Lower leg skin (tissue), 4 donors: ENCODE results near the gene PLPPR3. TPM values are rescaled to one million over a fixed set of nuclear protein-coding genes. Genes with fewer than 3 reads are reported as not detected.

Source experiments
- DNase-seq, 2 donors: peaks; one replicate each; pipeline ENCODE4 v3.0.0-alpha.2; 2019; ENCODE audit warnings: low spot score in 2 of 2
- H3K4me3 ChIP-seq: fragments of 200-600 bp; sonication (generic); 2 replicates; pipeline ENCODE4 v1.5.1; 2017; ENCODE audit warnings: mild to moderate bottlenecking, low read depth; ENCODE audit not compliant: poor library complexity, severe bottlenecking
- POLR2A ChIP-seq, 2 donors: fragments of 450-650 bp; IDR thresholded peaks; one replicate each; pipeline ENCODE4 v1.6.1; 2016 to 2017; ENCODE audit warnings: antibody characterized with exemption in 2 of 2, mild to moderate bottlenecking in 1 of 2, moderate library complexity in 1 of 2
- WGBS, 2 donors: methylation state at CpG; one replicate each; pipeline ENCODE4 v1.1.5; 2018; 5-methylcytosine and 5-hydroxymethylcytosine counted together
- intact Hi-C: fragments of 100-400 bp; cut with DNase I; formaldehyde crosslinking; loops from one replicate; pipeline ENCODE4 v1.15.0; 2023; ENCODE audit warnings: low total_unique reads
- total RNA-seq, 4 donors: library from RNA; depleted of rRNA; stranded (reverse); fragments of >200 nt; gene quantifications; one replicate each; pipeline ENCODE4 v1.1.0, GENCODE V29; 2016
- TF ChIP-seq, protein P1 (sequence below), 3 donors: fragments of 450-650 bp; IDR thresholded peaks; one replicate each; pipeline ENCODE4 v1.5.1; 2016; ENCODE audit warnings: antibody characterized with exemption in 3 of 3, mild to moderate bottlenecking in 3 of 3, moderate library complexity in 2 of 3

Gene PLPPR3, protein sequence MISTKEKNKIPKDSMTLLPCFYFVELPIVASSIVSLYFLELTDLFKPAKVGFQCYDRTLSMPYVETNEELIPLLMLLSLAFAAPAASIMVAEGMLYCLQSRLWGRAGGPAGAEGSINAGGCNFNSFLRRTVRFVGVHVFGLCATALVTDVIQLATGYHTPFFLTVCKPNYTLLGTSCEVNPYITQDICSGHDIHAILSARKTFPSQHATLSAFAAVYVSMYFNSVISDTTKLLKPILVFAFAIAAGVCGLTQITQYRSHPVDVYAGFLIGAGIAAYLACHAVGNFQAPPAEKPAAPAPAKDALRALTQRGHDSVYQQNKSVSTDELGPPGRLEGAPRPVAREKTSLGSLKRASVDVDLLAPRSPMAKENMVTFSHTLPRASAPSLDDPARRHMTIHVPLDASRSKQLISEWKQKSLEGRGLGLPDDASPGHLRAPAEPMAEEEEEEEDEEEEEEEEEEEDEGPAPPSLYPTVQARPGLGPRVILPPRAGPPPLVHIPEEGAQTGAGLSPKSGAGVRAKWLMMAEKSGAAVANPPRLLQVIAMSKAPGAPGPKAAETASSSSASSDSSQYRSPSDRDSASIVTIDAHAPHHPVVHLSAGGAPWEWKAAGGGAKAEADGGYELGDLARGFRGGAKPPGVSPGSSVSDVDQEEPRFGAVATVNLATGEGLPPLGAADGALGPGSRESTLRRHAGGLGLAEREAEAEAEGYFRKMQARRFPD
- total RNA-seq: not detected

DNA sequence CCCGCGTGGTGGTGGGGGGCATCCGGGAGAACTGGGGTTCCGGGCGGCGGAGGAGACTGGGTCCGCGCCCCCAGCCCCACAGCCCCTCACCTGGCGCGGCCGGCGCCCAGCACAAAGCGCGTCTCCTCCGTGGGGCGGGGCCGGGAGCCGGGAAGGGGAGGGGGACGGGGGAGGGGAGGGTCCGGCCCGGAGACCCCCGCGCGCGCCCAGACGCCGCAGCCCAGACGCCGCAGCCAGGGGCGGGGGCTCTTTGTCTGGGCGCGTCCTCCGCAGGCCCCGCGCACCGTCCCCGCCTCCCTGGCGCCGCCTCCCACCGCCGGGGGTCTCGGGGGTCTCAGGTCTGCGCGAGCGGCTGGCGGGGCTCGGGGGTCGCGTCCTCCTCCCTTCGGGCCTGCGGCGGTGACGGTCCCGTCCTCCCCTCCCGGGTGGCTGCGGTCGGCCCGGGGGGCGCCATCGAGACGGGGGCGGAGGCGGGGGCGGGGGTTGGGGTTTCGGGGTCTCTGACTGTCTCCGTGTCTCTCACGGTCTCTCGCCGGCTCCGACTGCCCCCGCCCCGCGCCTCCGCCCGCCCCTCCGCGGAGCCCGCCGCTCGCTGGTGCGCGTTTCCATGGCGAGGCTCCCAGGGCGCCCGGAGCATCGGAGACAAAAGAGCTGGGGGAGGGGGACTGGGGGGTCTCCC lies at the start of gene PLPPR3:
PLPPR3 (minus strand) TSS at position 131 of the 679 bp plus-strand sequence. CDS start 396 bp downstream, outside the sequence.
- no peak for DNase-seq

DNA sequence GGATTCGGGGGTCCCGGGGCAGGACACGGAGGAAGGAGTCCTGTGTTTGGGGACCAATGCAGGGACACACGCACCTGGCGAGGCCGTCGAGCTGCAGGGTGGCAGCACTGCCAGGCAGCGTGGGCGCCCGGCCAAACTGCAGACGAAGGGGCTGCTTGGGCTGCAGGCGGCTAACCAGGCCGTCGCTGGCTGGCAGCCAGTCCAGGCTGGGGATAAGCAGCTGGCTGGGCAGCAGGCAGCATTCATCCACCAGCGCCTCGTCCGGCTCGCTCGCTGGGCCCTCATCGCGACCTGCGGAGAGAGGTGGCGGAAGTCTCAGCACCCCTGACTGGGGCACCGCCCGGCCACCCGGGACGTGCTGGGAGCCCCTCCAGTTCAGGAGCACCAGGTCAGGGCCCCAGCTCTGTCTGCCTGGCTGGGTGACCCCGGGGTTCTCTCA lies 49.2 kb upstream of the PLPPR3 start:
- 79 to 89% methylated on average over 12 to 18 of the region's 28 CpGs for WGBS, 2 donors
- DNase-seq: no peak
- H3K4me3 ChIP-seq: no peak overlapping the region
- intact Hi-C loops: no loop called here
- TF ChIP-seq, protein P1, sequence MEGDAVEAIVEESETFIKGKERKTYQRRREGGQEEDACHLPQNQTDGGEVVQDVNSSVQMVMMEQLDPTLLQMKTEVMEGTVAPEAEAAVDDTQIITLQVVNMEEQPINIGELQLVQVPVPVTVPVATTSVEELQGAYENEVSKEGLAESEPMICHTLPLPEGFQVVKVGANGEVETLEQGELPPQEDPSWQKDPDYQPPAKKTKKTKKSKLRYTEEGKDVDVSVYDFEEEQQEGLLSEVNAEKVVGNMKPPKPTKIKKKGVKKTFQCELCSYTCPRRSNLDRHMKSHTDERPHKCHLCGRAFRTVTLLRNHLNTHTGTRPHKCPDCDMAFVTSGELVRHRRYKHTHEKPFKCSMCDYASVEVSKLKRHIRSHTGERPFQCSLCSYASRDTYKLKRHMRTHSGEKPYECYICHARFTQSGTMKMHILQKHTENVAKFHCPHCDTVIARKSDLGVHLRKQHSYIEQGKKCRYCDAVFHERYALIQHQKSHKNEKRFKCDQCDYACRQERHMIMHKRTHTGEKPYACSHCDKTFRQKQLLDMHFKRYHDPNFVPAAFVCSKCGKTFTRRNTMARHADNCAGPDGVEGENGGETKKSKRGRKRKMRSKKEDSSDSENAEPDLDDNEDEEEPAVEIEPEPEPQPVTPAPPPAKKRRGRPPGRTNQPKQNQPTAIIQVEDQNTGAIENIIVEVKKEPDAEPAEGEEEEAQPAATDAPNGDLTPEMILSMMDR (IDR thresholded peaks at IDR 0.05): no peak
- no peak for TF ChIP-seq POLR2A (IDR thresholded peaks at IDR 0.05)

More for the DNA sequence above, at the start of gene PLPPR3:
- TF ChIP-seq, protein P1 (IDR thresholded peaks at IDR 0.05): no peak
- TF ChIP-seq POLR2A (IDR thresholded peaks at IDR 0.05): no peak
- intact Hi-C loops: no loop called here
- 4% methylated on average over 13 to 19 of the region's 86 CpGs for WGBS, 2 donors
- peak within 1 kb of the TSS; percentile 21 for H3K4me3 ChIP-seq

DNA sequence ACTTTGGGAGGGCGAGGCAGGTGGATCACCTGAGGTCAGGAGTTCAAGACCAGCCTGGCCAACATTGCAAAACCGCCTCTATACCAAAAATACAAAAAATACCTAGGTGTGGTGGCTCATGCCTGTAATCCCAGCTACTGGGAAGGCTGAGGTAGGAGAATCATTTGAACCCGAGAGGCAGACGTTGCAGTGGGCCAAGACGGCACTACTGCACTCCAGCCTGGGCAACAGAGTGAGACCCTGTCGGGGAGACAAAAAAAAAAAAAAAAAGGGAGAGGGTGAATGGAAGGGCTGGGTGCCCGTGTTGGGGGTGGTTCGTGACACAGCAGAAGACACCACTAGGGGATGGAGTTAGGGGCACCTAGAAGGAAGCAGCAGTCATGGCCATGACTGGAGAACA lies 48.6 kb upstream of the PLPPR3 start:
- WGBS, 2 donors: 88 to 91% methylated on average over 8 of the region's 8 CpGs
- DNase-seq: no peak
- H3K4me3 ChIP-seq: no peak overlapping the region
- TF ChIP-seq POLR2A (IDR thresholded peaks at IDR 0.05): no peak
- intact Hi-C loops: no loop called here

DNA sequence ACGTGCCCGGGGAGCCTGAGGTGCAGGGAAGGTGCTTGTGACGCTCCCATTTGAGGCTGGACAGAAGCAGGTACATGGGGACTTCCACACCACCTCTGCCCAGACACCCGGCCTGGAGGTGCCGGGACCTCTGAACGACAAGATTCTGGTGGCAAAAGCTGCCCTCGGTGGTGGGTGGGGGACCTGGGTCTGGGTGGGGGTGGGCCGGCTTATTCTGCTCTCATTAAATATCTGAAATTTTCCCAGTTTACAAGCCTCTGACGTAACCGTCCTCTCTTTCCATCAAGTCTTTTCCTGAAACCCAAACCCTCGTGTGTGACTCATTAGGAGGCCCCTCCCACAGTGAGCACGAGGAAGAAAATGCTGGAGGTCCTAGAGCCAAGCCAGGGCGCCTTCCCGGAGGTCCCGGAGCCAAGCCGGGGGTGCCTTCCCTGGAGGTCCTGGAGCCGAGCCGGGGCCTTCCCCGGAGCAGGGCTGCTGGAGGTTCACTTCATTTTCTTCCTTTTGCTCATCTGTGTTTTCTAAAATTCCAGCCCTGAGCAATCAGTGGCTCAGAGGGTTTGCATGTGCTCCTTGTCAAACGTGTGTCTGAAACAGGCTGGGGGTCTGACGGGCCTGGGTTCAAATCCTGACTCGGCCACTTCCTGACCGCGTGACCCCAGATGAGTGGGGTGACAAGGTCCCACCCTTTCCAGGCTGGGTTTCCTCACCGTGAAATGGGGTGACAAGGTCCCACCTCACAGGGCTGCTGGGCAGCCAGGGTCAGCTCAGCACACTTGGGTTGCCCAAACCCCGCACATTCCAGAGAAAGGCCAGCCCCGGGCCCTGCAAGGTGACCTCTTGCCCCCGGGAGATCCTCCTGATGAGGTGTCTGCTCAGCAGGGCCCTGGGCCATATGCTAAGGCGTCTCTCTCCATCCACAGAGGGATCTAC lies 47.8 kb upstream of the PLPPR3 start:
- WGBS, 2 donors: 43 to 47% methylated on average over 29 of the region's 29 CpGs
- intact Hi-C loops: no loop called here
- DNase-seq: peak; percentile 75 to 95

DNA sequence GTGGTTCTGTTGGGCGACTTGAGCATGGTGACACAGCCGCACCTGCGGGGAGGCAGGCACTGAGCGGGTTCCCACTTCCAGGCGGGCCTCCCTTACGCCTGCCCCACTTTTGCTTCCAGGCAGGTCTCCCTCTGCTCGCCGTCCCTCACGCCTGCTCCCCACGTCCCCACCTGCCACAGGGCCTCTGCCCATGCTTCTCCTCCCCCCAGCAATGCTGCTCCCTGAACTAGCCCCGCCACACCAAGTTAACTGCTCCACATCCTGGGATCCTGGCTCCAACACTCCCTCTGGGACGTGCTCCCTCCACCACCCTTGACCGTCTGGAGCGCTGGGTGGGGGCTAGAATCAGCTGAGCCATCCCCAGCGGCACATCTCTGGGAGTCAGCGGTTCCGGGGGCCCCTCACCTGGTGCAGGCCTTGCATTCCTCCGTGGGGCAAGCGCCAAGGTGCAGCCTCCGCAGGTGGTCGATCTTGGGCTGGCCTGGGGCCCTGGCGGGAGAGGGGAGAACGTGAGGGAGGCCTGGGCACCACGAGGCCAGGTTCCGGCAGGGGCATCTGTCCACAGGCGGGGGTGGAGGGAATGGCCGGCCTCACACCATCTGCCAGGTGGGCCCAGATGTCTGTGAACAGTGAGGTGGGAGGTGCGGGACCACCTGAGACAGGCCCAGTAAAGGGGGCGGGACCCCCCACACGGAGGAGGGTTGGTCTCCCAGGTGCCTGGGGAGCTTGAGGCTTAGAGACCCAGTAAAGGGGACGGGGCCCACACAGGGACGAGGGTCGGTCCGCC lies 46.9 kb upstream of the PLPPR3 start:
- no peak for DNase-seq
- TF ChIP-seq, protein P1 (IDR thresholded peaks at IDR 0.05): no peak
- no peak for TF ChIP-seq POLR2A (IDR thresholded peaks at IDR 0.05)
- H3K4me3 ChIP-seq: no peak overlapping the region
- intact Hi-C loops: no loop called here
- WGBS, 2 donors: 83 to 84% methylated on average over 19 to 34 of the region's 34 CpGs

More for the DNA sequence above, 47.8 kb upstream of the PLPPR3 start:
- no peak for TF ChIP-seq POLR2A (IDR thresholded peaks at IDR 0.05)
- TF ChIP-seq, protein P1 (IDR thresholded peaks at IDR 0.05): no peak
- no peak overlapping the region for H3K4me3 ChIP-seq
